PC-9 (cell line): Measurements from ENCODE around the gene UBE2E2. TPM values are rescaled to one million over a fixed set of nuclear protein-coding genes. Genes with fewer than 3 reads are reported as not detected.

Experiments
- BruUV-seq: library from RNA; stranded (reverse); fragments of 400-500 nt; replicated peaks from 2 replicates; lab custom pipeline; 2021; lab: Mats Ljungman, UMichigan
- CTCF ChIA-PET: fragments of 300-600 bp; sonication (Branson Sonifier 250); formaldehyde crosslinking; loops from one replicate; lab custom pipeline; 2022; ENCODE audit warnings: antibody characterized with exemption; lab: Charles Lee
- POLR2A ChIA-PET: fragments of 300-600 bp; sonication (Branson Sonifier 250); formaldehyde crosslinking; loops from one replicate; lab custom pipeline; 2022; ENCODE audit warnings: antibody characterized with exemption; ENCODE audit not compliant: unreplicated experiment; lab: Charles Lee
- DNase-seq, 2 experiments: peaks; one replicate each; pipeline versions ENCODE4 v3.0.0 to v3.0.0-alpha.2; 2015 to 2022; ENCODE audit warnings: mixed read lengths in 1 of 2
- H2AFZ ChIP-seq: fragments of 200-600 bp; sonication (generic); 2 replicates; pipeline ENCODE4 v1.8.1; 2017; ENCODE audit warnings: antibody characterized with exemption
- H3F3A ChIP-seq: fragments of 200-600 bp; sonication (generic); 2 replicates; pipeline ENCODE4 v1.8.1; 2017; ENCODE audit warnings: antibody characterized with exemption, mild to moderate bottlenecking, low read depth; ENCODE audit not compliant: insufficient read depth
- H3K27ac ChIP-seq: fragments of 200-600 bp; sonication (generic); 2 replicates; pipeline ENCODE4 v1.6.1; 2016; ENCODE audit warnings: mixed run types
- H3K27me3 ChIP-seq: fragments of 200-600 bp; sonication (generic); 2 replicates; pipeline ENCODE4 v1.6.1; 2016; ENCODE audit warnings: low read depth, mixed run types; ENCODE audit not compliant: insufficient read depth
- H3K36me3 ChIP-seq: fragments of 200-600 bp; sonication (generic); 2 replicates; pipeline ENCODE4 v1.6.1; 2016; ENCODE audit warnings: low read depth, mixed run types
- H3K4me1 ChIP-seq: fragments of 200-600 bp; sonication (generic); replicated peaks from 2 replicates; pipeline ENCODE4 v1.6.1; 2016; ENCODE audit warnings: mixed run types; ENCODE audit not compliant: insufficient read depth
- H3K4me2 ChIP-seq: fragments of 200-600 bp; sonication (generic); 2 replicates; pipeline ENCODE4 v1.6.1; 2017; ENCODE audit warnings: mixed run types
- H3K4me3 ChIP-seq: fragments of 200-600 bp; sonication (generic); 2 replicates; pipeline ENCODE4 v1.6.1; 2016; ENCODE audit warnings: mixed run types
- H3K79me2 ChIP-seq: fragments of 200-600 bp; sonication (generic); 2 replicates; pipeline ENCODE4 v1.6.1; 2017; ENCODE audit warnings: low read depth, mixed run types
- H3K9me2 ChIP-seq: fragments of 200-600 bp; sonication (generic); 2 replicates; pipeline ENCODE4 v1.8.1; 2017; ENCODE audit warnings: mild to moderate bottlenecking; ENCODE audit not compliant: insufficient read depth
- H3K9me3 ChIP-seq: fragments of 200-600 bp; sonication (generic); 2 replicates; pipeline ENCODE4 v1.8.1; 2016; ENCODE audit warnings: low read depth; ENCODE audit not compliant: insufficient read depth
- H4K20me1 ChIP-seq: fragments of 200-600 bp; sonication (generic); 2 replicates; pipeline ENCODE4 v1.8.1; 2017; ENCODE audit not compliant: insufficient read depth
- CTCF ChIP-seq: fragments of 200-600 bp; sonication (generic); conservative IDR thresholded peaks from 2 replicates; pipeline ENCODE4 v1.6.1; 2017; ENCODE audit warnings: mixed run types, antibody characterized with exemption, mild to moderate bottlenecking, moderate library complexity
- EZH2 ChIP-seq: fragments of 200-600 bp; sonication (generic); IDR thresholded peaks from 2 replicates; pipeline ENCODE4 v1.8.0; 2017; ENCODE audit warnings: antibody characterized with exemption, low read depth
- intact Hi-C: fragments of 100-400 bp; cut with micrococcal nuclease; formaldehyde crosslinking; loops from one replicate; pipeline ENCODE4 v1.10.0; 2022; ENCODE audit not compliant: unreplicated experiment
- total RNA-seq: library from RNA; stranded (reverse); gene quantifications from 2 replicates; pipeline ENCODE4 v1.2.3, GENCODE V29; 2021

UBE2E2 gene
- total RNA-seq, 1 experiment from 2014 or later = 48.7 TPM

- no peak for DNase-seq
- H2AFZ ChIP-seq = no peak overlapping the region
- no peaks in the 10 kb centered on the region for H3K79me2 ChIP-seq
- H3K9me3 ChIP-seq = no peaks in the 10 kb centered on the region
- TF ChIP-seq CTCF = no peak
- TF ChIP-seq EZH2 = no peak
- H3K27ac ChIP-seq = no peak overlapping the region
- no TSS peak for BruUV-seq
- no peak overlapping the region for H3K4me3 ChIP-seq
- POLR2A ChIA-PET = no interaction called here
- H3K9me2 ChIP-seq = no peaks in the 10 kb centered on the region
- 0 out of 2 replicates have a peak, but pooled peaks cover 4% of the 10 kb centered on the region for H4K20me1 ChIP-seq
- H3K4me1 ChIP-seq = no peaks in the 10 kb centered on the region
- no peaks in the 10 kb centered on the region for H3K36me3 ChIP-seq
- intact Hi-C loops = no loop called here
- H3K4me2 ChIP-seq = no peak overlapping the region
- CTCF ChIA-PET = no interaction called here
- no peaks in the 10 kb centered on the region for H3K27me3 ChIP-seq
- 0 out of 2 replicates have a peak, but pooled peaks cover 3% of the 10 kb centered on the region for H3F3A ChIP-seq
Observed at GRCh38 chr3:23438657-23439056, 235.5 kb downstream of the UBE2E2 start.

- BruUV-seq = no TSS peak
- H3K36me3 ChIP-seq = no peaks in the 10 kb centered on the region
- no peak for TF ChIP-seq CTCF
- no peak for TF ChIP-seq EZH2
- no peaks in the 10 kb centered on the region for H3K9me2 ChIP-seq
- H3K27me3 ChIP-seq = no peaks in the 10 kb centered on the region
- 0 out of 2 replicates have a peak, but pooled peaks cover 4% of the 10 kb centered on the region for H4K20me1 ChIP-seq
- intact Hi-C loops = no loop called here
- no peak overlapping the region for H3K4me3 ChIP-seq
- 0 out of 2 replicates have a peak, but pooled peaks cover 3% of the 10 kb centered on the region for H3F3A ChIP-seq
- ChIA-PET CTCF (no interaction called here), POLR2A (interaction anchor here (0.6 kb wide), 2 partner anchors 138 to 638 kb away, joined by 3 to 5 read pairs; no protein-coding TSS in a partner anchor)
- H3K27ac ChIP-seq = no peak overlapping the region
- DNase-seq = no peak
- no peak overlapping the region for H2AFZ ChIP-seq
- no peaks in the 10 kb centered on the region for H3K9me3 ChIP-seq
- no peaks in the 10 kb centered on the region for H3K79me2 ChIP-seq
- no peak overlapping the region for H3K4me2 ChIP-seq
- no peaks in the 10 kb centered on the region for H3K4me1 ChIP-seq
Observed at GRCh38 chr3:23439080-23439479, 236.0 kb downstream of the UBE2E2 start.

GRCh38 chr3:23440416-23441294 lies 237.5 kb downstream of the UBE2E2 start:
- CTCF ChIA-PET = no interaction called here
- no peak for DNase-seq

More at GRCh38 chr3:23440416-23441294, 237.5 kb downstream of the UBE2E2 start:
- no TSS peak for BruUV-seq
- Histone ChIP-seq H2AFZ (no peak overlapping the region), H3K4me1 (no peaks in the 10 kb centered on the region), H3F3A (0 out of 2 replicates have a peak, but pooled peaks cover 3% of the 10 kb centered on the region), H3K9me2 (no peaks in the 10 kb centered on the region), H4K20me1 (0 out of 2 replicates have a peak, but pooled peaks cover 4% of the 10 kb centered on the region), H3K4me3 (no peak overlapping the region), H3K27ac (no peak overlapping the region), H3K79me2 (no peaks in the 10 kb centered on the region), H3K27me3 (no peaks in the 10 kb centered on the region), H3K4me2 (no peak overlapping the region), H3K36me3 (no peaks in the 10 kb centered on the region), H3K9me3 (no peaks in the 10 kb centered on the region)
- intact Hi-C loops = no loop called here
- TF ChIP-seq CTCF = no peak
- TF ChIP-seq EZH2 = no peak
- POLR2A ChIA-PET = no interaction called here
